Right cardiac atrium (tissue), 5 donors: Measurements from ENCODE around the gene CNTNAP2. TPM values are rescaled to one million over a fixed set of nuclear protein-coding genes. Genes with fewer than 3 reads are reported as not detected.
A peak's percentile ranks its signal among the peaks of the same experiment; 100 is the strongest.

Source experiments
- ATAC-seq, 2 donors: fragments of 200-7000 bp; cut with Tn5 transposase; one replicate each; pipeline versions ENCODE4 v1.8.0 to v1.9.1; 2020; ENCODE audit warnings: moderate library complexity in 2 of 2, mild to moderate bottlenecking in 1 of 2
- DNase-seq, 3 donors: peaks; one replicate each; pipeline ENCODE4 v3.0.0-alpha.2; 2020
- H3K27ac ChIP-seq: one replicate; pipeline ENCODE4 v1.5.1; 2013; ENCODE audit warnings: mild to moderate bottlenecking, low read length, control low read depth, moderate library complexity
- H3K27me3 ChIP-seq: one replicate; pipeline ENCODE4 v1.6.1; 2013; ENCODE audit not compliant: control insufficient read depth, insufficient read depth
- H3K4me1 ChIP-seq: one replicate; pipeline ENCODE4 v1.6.1; 2013; ENCODE audit warnings: low read length; ENCODE audit not compliant: control insufficient read depth, insufficient read depth
- H3K4me3 ChIP-seq: one replicate; pipeline ENCODE4 v1.5.1; 2013; ENCODE audit warnings: low read length, control low read depth
- H3K9me3 ChIP-seq: one replicate; pipeline ENCODE4 v1.6.1; 2013; ENCODE audit warnings: low read length; ENCODE audit not compliant: control insufficient read depth
- WGBS: extraction: QIAGEN DNeasy Blood & Tissue Kit; methylation state at CpG from one replicate; pipeline ENCODE4 v1.1.7; 2013; 5-methylcytosine and 5-hydroxymethylcytosine counted together
- intact Hi-C, 4 donors: fragments of 100-400 bp; cut with DNase I; formaldehyde crosslinking; loops; one replicate each; pipeline versions ENCODE4 v1.11.0 to v1.14.0; 2022 to 2023
- polyA plus RNA-seq: library from polyadenylated mRNA; stranded (reverse); fragments of 200-250 nt; gene quantifications from one replicate; pipeline ENCODE4 v1.2.3, GENCODE V29; 2013
- total RNA-seq, 4 donors: library from RNA; stranded (reverse); fragmentation: NEBNext Ultra II Directional; extraction: Animal tissue kit (Norgen Biotek cat#: 25700); gene quantifications; one replicate each; pipeline ENCODE4 v1.2.1, GENCODE V29; 2021
- donor health status: healthy with polysubstance abuse.
- donor health status: DM: no; HTN: yes; CAD: no.
- donor health status: DM: no; HTN: no; CAD: no.
- donor health status: DM: no; HTN: yes; CAD: no; lungs with severe emphysema.
- donor health status: DM: yes; HTN: yes; CAD: no.

The CNTNAP2 gene
- total and polyA plus RNA-seq, 5 donors = 0.23 to 1.7 (median 0.91) TPM; not detected in 1

- intact Hi-C loops = no loop called here
- no peak for ATAC-seq
- H3K27me3 ChIP-seq = no peaks in the 10 kb centered on the region
- no peaks in the 10 kb centered on the region for H3K4me1 ChIP-seq
- no peaks in the 10 kb centered on the region for H3K9me3 ChIP-seq
- DNase-seq = no peak
- no peak overlapping the region for H3K27ac ChIP-seq
- 74% methylated on average over 1 of the region's 1 CpG for WGBS
- no peak overlapping the region for H3K4me3 ChIP-seq
These were observed 1183.7 kb downstream of the CNTNAP2 start for GRCh38 chr7:147300293-147300692.

- no peak for DNase-seq
- intact Hi-C loops = no loop called here
- H3K27me3 ChIP-seq = no peaks in the 10 kb centered on the region
- no peaks in the 10 kb centered on the region for H3K9me3 ChIP-seq
- no peak overlapping the region for H3K27ac ChIP-seq
- 87% methylated on average over 2 of the region's 2 CpGs for WGBS
- H3K4me3 ChIP-seq = no peak overlapping the region
- H3K4me1 ChIP-seq = no peaks in the 10 kb centered on the region
- no peak for ATAC-seq
These were observed 1187.8 kb downstream of the CNTNAP2 start for GRCh38 chr7:147304376-147304775.

- Histone ChIP-seq H3K4me3 (no peak overlapping the region), H3K27ac (no peak overlapping the region), H3K27me3 (no peaks in the 10 kb centered on the region), H3K4me1 (no peaks in the 10 kb centered on the region), H3K9me3 (no peaks in the 10 kb centered on the region)
- intact Hi-C loops = no loop called here
- ATAC-seq = no peak
- 68% methylated on average over 2 of the region's 2 CpGs for WGBS
- DNase-seq = no peak
These were observed 1189.2 kb downstream of the CNTNAP2 start for GRCh38 chr7:147305827-147306226.

- intact Hi-C loops = no loop called here
- ATAC-seq = no peak
- Histone ChIP-seq H3K4me3 (no peak overlapping the region), H3K4me1 (no peaks in the 10 kb centered on the region), H3K9me3 (no peaks in the 10 kb centered on the region), H3K27me3 (no peaks in the 10 kb centered on the region), H3K27ac (no peak overlapping the region)
- no peak for DNase-seq
- WGBS = 52% methylated on average over 5 of the region's 5 CpGs
These were observed 1191.9 kb downstream of the CNTNAP2 start for GRCh38 chr7:147308539-147308938.

GRCh38 chr7:147311336-147311735 is 1194.7 kb downstream of the CNTNAP2 start:
- Histone ChIP-seq H3K4me3 (no peak overlapping the region), H3K27me3 (no peaks in the 10 kb centered on the region), H3K27ac (no peak overlapping the region), H3K9me3 (no peaks in the 10 kb centered on the region), H3K4me1 (no peaks in the 10 kb centered on the region)
- DNase-seq (no peak), ATAC-seq (no peak)
- intact Hi-C loops = no loop called here
- 60% methylated on average over 1 of the region's 1 CpG for WGBS

GRCh38 chr7:147321504-147321903 is 1204.9 kb downstream of the CNTNAP2 start:
- Histone ChIP-seq H3K27ac (no peak overlapping the region), H3K4me3 (no peak overlapping the region), H3K9me3 (no peaks in the 10 kb centered on the region), H3K27me3 (no peaks in the 10 kb centered on the region), H3K4me1 (no peaks in the 10 kb centered on the region)
- 93% methylated on average over 2 of the region's 2 CpGs for WGBS
- ATAC-seq (no peak), DNase-seq (no peak)
- intact Hi-C loops = no loop called here

GRCh38 chr7:147332988-147333387 is 1216.4 kb downstream of the CNTNAP2 start:
- WGBS = 36% methylated on average over 2 of the region's 2 CpGs
- H3K27ac ChIP-seq = no peak overlapping the region
- DNase-seq (no peak), ATAC-seq (no peak)
- H3K4me1 ChIP-seq = no peaks in the 10 kb centered on the region
- intact Hi-C loops = no loop called here
- no peak overlapping the region for H3K4me3 ChIP-seq
- H3K9me3 ChIP-seq = no peaks in the 10 kb centered on the region
- H3K27me3 ChIP-seq = no peaks in the 10 kb centered on the region

- Histone ChIP-seq H3K4me3 (no peak overlapping the region), H3K27me3 (no peaks in the 10 kb centered on the region), H3K27ac (no peak overlapping the region), H3K4me1 (no peaks in the 10 kb centered on the region), H3K9me3 (no peaks in the 10 kb centered on the region)
- ATAC-seq (no peak), DNase-seq (no peak)
- intact Hi-C loops = no loop called here
- WGBS = 75% methylated on average over 4 of the region's 4 CpGs
These were observed 1246.5 kb downstream of the CNTNAP2 start for GRCh38 chr7:147363101-147363500.

GRCh38 chr7:147376192-147376591 is 1259.6 kb downstream of the CNTNAP2 start:
- no peak overlapping the region for H3K27ac ChIP-seq
- no peaks in the 10 kb centered on the region for H3K9me3 ChIP-seq
- H3K4me3 ChIP-seq = no peak overlapping the region
- intact Hi-C loops = no loop called here
- ATAC-seq (no peak), DNase-seq (no peak)
- no peaks in the 10 kb centered on the region for H3K4me1 ChIP-seq
- no peaks in the 10 kb centered on the region for H3K27me3 ChIP-seq
- 46% methylated on average over 5 of the region's 5 CpGs for WGBS

- no peak overlapping the region for H3K4me3 ChIP-seq
- intact Hi-C loops = no loop called here
- no peak for ATAC-seq
- DNase-seq = no peak
- H3K27me3 ChIP-seq = no peaks in the 10 kb centered on the region
- no peaks in the 10 kb centered on the region for H3K4me1 ChIP-seq
- 71% methylated on average over 5 of the region's 5 CpGs for WGBS
- no peaks in the 10 kb centered on the region for H3K9me3 ChIP-seq
- H3K27ac ChIP-seq = no peak overlapping the region
These were observed 1264.3 kb downstream of the CNTNAP2 start for GRCh38 chr7:147380926-147381325.

- intact Hi-C loops = no loop called here
- Histone ChIP-seq H3K27ac (no peak overlapping the region), H3K4me1 (no peaks in the 10 kb centered on the region), H3K27me3 (no peaks in the 10 kb centered on the region), H3K9me3 (no peaks in the 10 kb centered on the region), H3K4me3 (no peak overlapping the region)
- no peak for ATAC-seq
- DNase-seq = no peak
These were observed 1277.7 kb downstream of the CNTNAP2 start for GRCh38 chr7:147394329-147394728.

- H3K27ac ChIP-seq = no peak overlapping the region
These were observed 1283.7 kb downstream of the CNTNAP2 start for GRCh38 chr7:147400221-147400689.

More at GRCh38 chr7:147400221-147400689, 1283.7 kb downstream of the CNTNAP2 start:
- no peak for DNase-seq
- intact Hi-C loops = no loop called here
- ATAC-seq = peak; percentile 51 to 80
- no peaks in the 10 kb centered on the region for H3K4me1 ChIP-seq
- 36% methylated on average over 3 of the region's 3 CpGs for WGBS
- peak overlapping the region; percentile 13 for H3K4me3 ChIP-seq
- no peaks in the 10 kb centered on the region for H3K9me3 ChIP-seq
- no peaks in the 10 kb centered on the region for H3K27me3 ChIP-seq
